Activated CD4-positive, alpha-beta T cell treated with anti-CD3 and anti-CD28 coated beads, Interleukin-2, Interleukin-6, amounts not matched to agents 100 ng/mL and 50 ng/mL, durations not matched to agents 16 hours and 8 hours (primary cell): ENCODE measurements around the gene DRC3.
"Not testable (repeated sequence)": the region's sequence is repeated elsewhere in the genome, so short reads cannot be mapped to it uniquely, and the experiment has no call there.

Source experiments
- DNase-seq: peaks from one replicate; pipeline ENCODE4 v3.0.0-alpha.2; 2020

DRC3 gene

GRCh38 chr17:17972126-17972951, at the start of gene DRC3, which contains the start of gene TOM1L2:
Gene DRC3, plus strand, starts transcription at chr17:17972862. Its CDS starts 4,737 bp downstream, at chr17:17977599.
Gene TOM1L2, minus strand, starts transcription at chr17:17972400. Its CDS starts 87 bp downstream, at chr17:17972313.
- peak; percentile 100 for DNase-seq

- DNase-seq: no peak
Measured at GRCh38 chr17:17924131-17924856, 48.4 kb upstream of the DRC3 start.

- DNase-seq: no peak
Measured at GRCh38 chr17:17924857-17925250, 47.8 kb upstream of the DRC3 start.

- no peak for DNase-seq
Measured at GRCh38 chr17:17926036-17926435, 46.6 kb upstream of the DRC3 start.

- DNase-seq: no peak
Measured at GRCh38 chr17:17926840-17927449, 45.7 kb upstream of the DRC3 start.

GRCh38 chr17:17928398-17929287, 44.0 kb upstream of the DRC3 start:
- DNase-seq: no peak

GRCh38 chr17:17929655-17930380, 42.8 kb upstream of the DRC3 start:
- DNase-seq: no peak

- no peak for DNase-seq
Measured at GRCh38 chr17:17930674-17931073, 42.0 kb upstream of the DRC3 start.

- no peak for DNase-seq
Measured at GRCh38 chr17:17931159-17931558, 41.5 kb upstream of the DRC3 start.

GRCh38 chr17:17933775-17934174, 38.9 kb upstream of the DRC3 start:
- DNase-seq: no peak

- DNase-seq: no peak
Measured at GRCh38 chr17:17934214-17934613, 38.4 kb upstream of the DRC3 start.

GRCh38 chr17:17934806-17935205, 37.9 kb upstream of the DRC3 start:
- DNase-seq: no peak

GRCh38 chr17:17935321-17936271, 37.1 kb upstream of the DRC3 start:
- no peak for DNase-seq

GRCh38 chr17:17937201-17937853, 35.3 kb upstream of the DRC3 start:
- no peak for DNase-seq

GRCh38 chr17:17937958-17938357, 34.7 kb upstream of the DRC3 start:
- no peak for DNase-seq

- no peak for DNase-seq
Measured at GRCh38 chr17:17938388-17939107, 34.1 kb upstream of the DRC3 start.

GRCh38 chr17:17939941-17940340, 32.7 kb upstream of the DRC3 start:
- not testable (repeated sequence) for DNase-seq

GRCh38 chr17:17940441-17940911, 32.2 kb upstream of the DRC3 start:
- DNase-seq: no peak

- no peak for DNase-seq
Measured at GRCh38 chr17:17941015-17941414, 31.6 kb upstream of the DRC3 start.
